Peyer's patch (tissue), 4 donors: ENCODE results near the gene FRS2.
"Not testable (repeated sequence)": the region's sequence is repeated elsewhere in the genome, so short reads cannot be mapped to it uniquely, and the experiment has no call there.

ENCODE experiments used
- CTCF ChIP-seq, 6 experiments: fragments of 450-650 bp in 4 of 6; fragments of 200-600 bp in 2 of 6; sonication (generic) in 1 of 6; IDR thresholded peaks; one replicate each; pipeline ENCODE4 v1.5.1; 2017 to 2019; ENCODE audit warnings: antibody characterized with exemption in 6 of 6, mild to moderate bottlenecking in 3 of 6, moderate library complexity in 1 of 6
- POLR2A ChIP-seq, 2 donors: fragments of 450-650 bp; IDR thresholded peaks; one replicate each; pipeline ENCODE4 v1.5.1; 2017; ENCODE audit warnings: antibody characterized with exemption in 2 of 2, mild to moderate bottlenecking in 2 of 2, moderate library complexity in 2 of 2

- TF ChIP-seq CTCF, POLR2A (IDR thresholded peaks at IDR 0.05): not testable (repeated sequence)
Measured at GRCh38 chr12:69603556-69603955, 133.4 kb downstream of the FRS2 start.
